OCI-LY1 (cell line): ENCODE results near the gene CCNQ.

ENCODE experiments used
- H2AFZ ChIP-seq: fragments of 200-600 bp; sonication (generic), shearing (Covaris generic); 2 replicates; pipeline ENCODE4 v1.6.0; 2014; ENCODE audit warnings: antibody characterized with exemption, mild to moderate bottlenecking, low read length
- H3F3A ChIP-seq: fragments of 200-600 bp; sonication (generic), shearing (Covaris generic); 2 replicates; pipeline ENCODE4 v1.6.0; 2014; ENCODE audit warnings: mild to moderate bottlenecking, antibody characterized with exemption, low read length, moderate library complexity; ENCODE audit not compliant: insufficient read depth
- H3K27ac ChIP-seq: fragments of 200-600 bp; sonication (generic); 2 replicates; pipeline ENCODE4 v1.5.1; 2014; ENCODE audit warnings: low read length, mixed run types, mild to moderate bottlenecking, low read depth; ENCODE audit not compliant: poor library complexity, severe bottlenecking
- H3K27me3 ChIP-seq: fragments of 200-600 bp; sonication (generic); 2 replicates; pipeline ENCODE4 v1.6.0; 2014; ENCODE audit warnings: antibody characterized with exemption, mild to moderate bottlenecking, low read length, moderate library complexity; ENCODE audit not compliant: insufficient read depth
- H3K36me3 ChIP-seq: fragments of 200-600 bp; sonication (generic); 2 replicates; pipeline ENCODE4 v1.6.1; 2014; ENCODE audit warnings: mild to moderate bottlenecking, antibody characterized with exemption, low read length, moderate library complexity, mixed read lengths; ENCODE audit not compliant: insufficient read depth
- H3K4me1 ChIP-seq: fragments of 200-600 bp; sonication (generic); 2 replicates; pipeline ENCODE4 v1.5.1; 2014; ENCODE audit warnings: mild to moderate bottlenecking, low read length, moderate library complexity; ENCODE audit not compliant: insufficient read depth, severe bottlenecking
- H3K4me2 ChIP-seq: fragments of 200-600 bp; sonication (generic), shearing (Covaris generic); 2 replicates; pipeline ENCODE4 v1.6.1; 2014; ENCODE audit warnings: low read length
- H3K4me3 ChIP-seq: fragments of 200-600 bp; sonication (generic); 2 replicates; pipeline ENCODE4 v1.5.1; 2014; ENCODE audit warnings: low read length, low read depth, mild to moderate bottlenecking, mixed read lengths; ENCODE audit not compliant: poor library complexity, severe bottlenecking
- H3K79me2 ChIP-seq: fragments of 200-600 bp; shearing (Covaris generic); 2 replicates; pipeline ENCODE4 v1.6.1; 2016; ENCODE audit warnings: mixed run types, low read length, mixed read lengths; ENCODE audit not compliant: insufficient read depth
- H3K9ac ChIP-seq: fragments of 200-600 bp; sonication (generic), shearing (Covaris generic); 2 replicates; pipeline ENCODE4 v1.6.1; 2014; ENCODE audit warnings: mild to moderate bottlenecking, low read length, mixed read lengths
- H3K9me2 ChIP-seq: fragments of 200-600 bp; sonication (generic), shearing (Covaris generic); 2 replicates; pipeline ENCODE4 v1.6.1; 2014; ENCODE audit warnings: low read depth, mild to moderate bottlenecking, low read length, mixed read lengths
- H3K9me3 ChIP-seq: fragments of 200-600 bp; shearing (Covaris generic); 2 replicates; pipeline ENCODE4 v1.6.1; 2014; ENCODE audit warnings: low read length, mixed read lengths
- H4K20me1 ChIP-seq: fragments of 200-600 bp; sonication (generic), shearing (Covaris generic); 2 replicates; pipeline ENCODE4 v1.6.0; 2016; ENCODE audit warnings: mild to moderate bottlenecking, low read length; ENCODE audit not compliant: insufficient read depth
- EZH2 ChIP-seq: fragments of 200-600 bp; sonication (generic), shearing (Covaris generic); IDR thresholded peaks from 2 replicates; pipeline ENCODE4 v1.8.0; 2017; ENCODE audit warnings: borderline replicate concordance, mixed run types, mild to moderate bottlenecking, antibody characterized with exemption, low read length, moderate library complexity, mixed read lengths
- TF ChIP-seq, protein P1 (sequence below): fragments of 200-600 bp; sonication (generic), shearing (Covaris generic); IDR thresholded peaks from 2 replicates; pipeline ENCODE4 v1.5.1; 2017; ENCODE audit warnings: mild to moderate bottlenecking, antibody characterized with exemption, low read length, moderate library complexity, mixed read lengths

Gene CCNQ

DNA sequence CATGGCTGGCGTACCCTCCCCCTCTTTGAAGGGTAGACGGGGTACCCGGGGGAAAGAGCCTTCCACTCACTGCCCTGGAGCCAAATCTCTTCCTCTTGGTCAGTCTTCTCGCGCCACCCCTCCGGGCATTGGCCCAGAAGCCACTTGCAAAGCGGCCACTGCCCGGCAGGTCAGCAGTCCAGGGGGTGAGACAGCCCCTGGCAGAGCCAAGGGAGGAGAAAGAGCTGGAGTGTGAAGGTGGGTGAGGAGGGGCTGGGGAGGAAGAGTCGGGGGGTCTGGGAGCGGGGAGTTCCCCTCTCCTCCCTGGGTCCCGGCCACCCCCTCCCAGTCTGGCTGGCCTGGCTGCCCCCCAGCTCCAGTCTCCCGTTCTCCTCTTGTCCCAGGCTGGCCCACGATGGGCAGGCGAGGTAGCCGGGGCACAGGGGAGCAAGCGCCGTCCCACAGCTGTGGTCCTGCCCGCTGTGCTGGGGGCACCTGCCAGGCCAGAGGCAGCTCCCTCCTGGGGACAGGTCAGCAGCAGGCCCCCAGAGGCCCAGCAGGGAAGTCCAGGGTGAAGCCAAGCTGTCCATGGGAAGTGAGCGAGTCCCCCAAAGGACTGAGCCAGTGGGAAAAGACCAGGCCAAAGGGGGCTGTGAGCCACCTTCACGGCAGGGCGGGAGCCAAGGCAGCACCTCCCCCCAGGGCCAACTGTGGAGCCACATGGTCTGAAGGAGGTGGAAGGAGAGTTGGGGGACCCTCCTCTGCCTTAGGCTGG is 26.5 kb upstream of the CCNQ start:
- Histone ChIP-seq H3K27ac (no peak overlapping the region), H3K4me1 (no peaks in the 10 kb centered on the region), H3F3A (no peaks in the 10 kb centered on the region), H3K9ac (no peak overlapping the region), H4K20me1 (no peaks in the 10 kb centered on the region), H3K36me3 (no peaks in the 10 kb centered on the region), H3K9me3 (no peaks in the 10 kb centered on the region), H3K4me2 (no peak overlapping the region), H3K4me3 (no peak overlapping the region), H3K27me3 (no peaks in the 10 kb centered on the region), H3K9me2 (no peaks in the 10 kb centered on the region), H3K79me2 (no peaks in the 10 kb centered on the region), H2AFZ (no peak overlapping the region)
- TF ChIP-seq, protein P1, sequence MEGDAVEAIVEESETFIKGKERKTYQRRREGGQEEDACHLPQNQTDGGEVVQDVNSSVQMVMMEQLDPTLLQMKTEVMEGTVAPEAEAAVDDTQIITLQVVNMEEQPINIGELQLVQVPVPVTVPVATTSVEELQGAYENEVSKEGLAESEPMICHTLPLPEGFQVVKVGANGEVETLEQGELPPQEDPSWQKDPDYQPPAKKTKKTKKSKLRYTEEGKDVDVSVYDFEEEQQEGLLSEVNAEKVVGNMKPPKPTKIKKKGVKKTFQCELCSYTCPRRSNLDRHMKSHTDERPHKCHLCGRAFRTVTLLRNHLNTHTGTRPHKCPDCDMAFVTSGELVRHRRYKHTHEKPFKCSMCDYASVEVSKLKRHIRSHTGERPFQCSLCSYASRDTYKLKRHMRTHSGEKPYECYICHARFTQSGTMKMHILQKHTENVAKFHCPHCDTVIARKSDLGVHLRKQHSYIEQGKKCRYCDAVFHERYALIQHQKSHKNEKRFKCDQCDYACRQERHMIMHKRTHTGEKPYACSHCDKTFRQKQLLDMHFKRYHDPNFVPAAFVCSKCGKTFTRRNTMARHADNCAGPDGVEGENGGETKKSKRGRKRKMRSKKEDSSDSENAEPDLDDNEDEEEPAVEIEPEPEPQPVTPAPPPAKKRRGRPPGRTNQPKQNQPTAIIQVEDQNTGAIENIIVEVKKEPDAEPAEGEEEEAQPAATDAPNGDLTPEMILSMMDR, result no peak
- no peak for TF ChIP-seq EZH2

DNA sequence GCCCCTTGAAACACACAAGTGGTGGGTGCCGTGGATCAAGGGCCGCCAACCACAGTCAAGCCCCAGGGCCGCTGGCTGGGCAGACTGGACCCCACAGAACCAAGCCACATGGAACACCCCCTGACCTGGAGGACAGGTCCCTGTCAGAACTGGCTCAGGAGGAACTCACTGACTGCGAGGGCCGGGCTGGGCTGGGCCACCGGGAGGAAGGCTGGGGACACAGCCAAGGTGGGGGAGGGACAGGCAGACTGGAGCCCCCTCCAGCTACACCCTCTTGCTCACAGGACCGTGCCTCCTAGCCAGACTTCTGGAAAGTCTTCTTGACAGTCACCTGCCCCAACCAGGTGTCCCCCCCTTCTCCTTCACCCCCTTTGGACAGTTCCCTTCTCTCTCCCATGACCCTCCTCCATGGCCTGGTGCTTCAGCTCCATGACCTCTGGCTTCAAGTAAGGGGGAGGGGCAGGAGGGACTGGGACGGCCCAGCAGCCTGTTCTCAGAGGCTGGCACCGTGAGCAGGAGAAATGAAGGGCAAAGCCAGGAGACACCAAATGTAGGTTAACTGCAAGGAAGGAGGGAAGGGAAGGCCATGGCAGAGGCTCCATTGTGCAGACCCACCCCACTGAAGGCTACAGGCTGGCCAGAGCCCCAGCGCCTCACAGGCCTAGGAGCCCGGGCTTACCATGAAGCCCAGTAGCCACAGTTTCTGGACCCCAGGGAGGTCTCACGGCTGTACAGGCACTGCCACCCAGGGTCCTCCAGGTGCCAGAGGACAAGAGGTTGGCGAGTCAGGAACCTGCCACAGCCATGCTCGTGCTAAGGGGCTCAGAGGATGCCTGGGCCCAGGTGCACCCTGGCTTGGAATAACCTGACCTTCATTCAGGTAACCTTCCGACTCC is 25.5 kb upstream of the CCNQ start:
- Histone ChIP-seq H3K4me2 (no peak overlapping the region), H3K9me2 (no peaks in the 10 kb centered on the region), H3K4me3 (no peak overlapping the region), H3K27me3 (no peaks in the 10 kb centered on the region), H4K20me1 (no peaks in the 10 kb centered on the region), H3K9me3 (no peaks in the 10 kb centered on the region), H3F3A (no peaks in the 10 kb centered on the region), H3K27ac (no peak overlapping the region), H3K9ac (no peak overlapping the region), H3K4me1 (no peaks in the 10 kb centered on the region), H3K36me3 (no peaks in the 10 kb centered on the region), H2AFZ (no peak overlapping the region), H3K79me2 (no peaks in the 10 kb centered on the region)
- TF ChIP-seq, protein P1, result no peak
- TF ChIP-seq EZH2, result no peak

DNA sequence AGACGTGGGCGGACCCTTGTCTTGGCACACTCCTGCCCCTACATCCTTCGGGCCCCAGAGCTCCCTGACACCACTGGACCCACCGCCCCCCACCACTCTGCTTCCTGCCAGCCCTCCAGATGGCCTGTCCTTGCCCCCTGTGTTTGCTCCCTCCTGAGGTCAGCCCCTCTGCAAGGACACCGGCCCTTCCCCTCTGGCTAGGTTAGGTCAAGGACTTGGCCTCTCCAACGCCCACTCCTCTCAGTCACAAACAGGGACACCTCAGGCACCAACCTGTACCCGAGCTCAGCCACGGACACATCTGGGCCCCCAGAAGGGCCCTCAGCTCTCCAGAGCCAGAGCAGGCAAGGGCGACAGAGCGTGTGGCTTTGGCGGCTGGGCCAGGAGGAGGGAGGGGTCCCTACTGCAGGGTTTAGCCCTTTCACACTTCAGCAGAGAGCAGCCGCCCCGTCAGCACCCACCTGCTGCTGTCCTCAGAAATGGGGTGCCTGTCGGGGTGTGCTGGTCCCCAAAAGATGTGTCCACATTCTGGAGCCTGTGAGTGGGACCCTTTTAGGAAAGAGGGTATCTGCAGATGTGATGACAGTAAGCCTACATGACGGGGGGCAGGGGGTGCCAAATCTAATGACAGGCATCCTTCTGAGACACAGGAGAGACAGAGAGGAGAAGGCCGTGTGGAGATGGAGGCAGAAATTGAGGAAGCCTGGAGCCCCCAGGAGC is 24.5 kb upstream of the CCNQ start:
- no peaks in the 10 kb centered on the region for H3K79me2 ChIP-seq
- no peaks in the 10 kb centered on the region for H3K36me3 ChIP-seq
- H3K27ac ChIP-seq, result no peak overlapping the region
- no peaks in the 10 kb centered on the region for H4K20me1 ChIP-seq
- no peak overlapping the region for H3K9ac ChIP-seq
- TF ChIP-seq, protein P1, result no peak
- TF ChIP-seq EZH2, result no peak
- no peaks in the 10 kb centered on the region for H3K9me3 ChIP-seq
- no peak overlapping the region for H2AFZ ChIP-seq
- no peaks in the 10 kb centered on the region for H3F3A ChIP-seq
- no peak overlapping the region for H3K4me3 ChIP-seq
- H3K4me2 ChIP-seq, result no peak overlapping the region
- no peaks in the 10 kb centered on the region for H3K4me1 ChIP-seq
- no peaks in the 10 kb centered on the region for H3K9me2 ChIP-seq
- H3K27me3 ChIP-seq, result no peaks in the 10 kb centered on the region
